Keratinocyte (primary cell): Measurements from ENCODE around the gene CTSZ. TPM values are rescaled to one million over a fixed set of nuclear protein-coding genes. Genes with fewer than 3 reads are reported as not detected.

Experiments
- DNase-seq: peaks from one replicate; pipeline ENCODE4 v3.0.0-alpha.2; 2011; ENCODE audit warnings: low read depth, missing footprints, low spot score
- FAIRE-seq: peaks from 2 replicates; lab custom pipeline; 2011; peaks lifted over from hg19 to GRCh38; lab: Jason Lieb, UNC
- H2AFZ ChIP-seq: 2 replicates; pipeline ENCODE4 v1.6.0; 2012; ENCODE audit warnings: low read length, control low read depth, inconsistent platforms; ENCODE audit not compliant: control insufficient read depth
- H3K27ac ChIP-seq: 2 replicates; pipeline ENCODE4 v1.5.1; 2011; ENCODE audit warnings: low read length; ENCODE audit not compliant: control insufficient read depth, insufficient read depth
- H3K27me3 ChIP-seq: 3 replicates; pipeline ENCODE4 v1.6.0; 2011; ENCODE audit warnings: low read length; ENCODE audit not compliant: control insufficient read depth, insufficient read depth; ENCODE audit errors: extremely low read depth
- H3K36me3 ChIP-seq, 2 experiments: 2 replicates in 1 of 2; 3 replicates in 1 of 2; pipeline ENCODE4 v1.5.1; 2011; ENCODE audit warnings: low read length in 2 of 2, mild to moderate bottlenecking in 1 of 2; ENCODE audit not compliant: control insufficient read depth in 2 of 2, insufficient read depth in 2 of 2; ENCODE audit errors: extremely low read depth in 1 of 2
- H3K4me1 ChIP-seq: 3 replicates; pipeline ENCODE4 v1.5.1; 2011; ENCODE audit warnings: low read length; ENCODE audit not compliant: control insufficient read depth, insufficient read depth; ENCODE audit errors: extremely low read depth
- H3K4me2 ChIP-seq: 3 replicates; pipeline ENCODE4 v1.6.0; 2011; ENCODE audit warnings: low read depth, low read length; ENCODE audit not compliant: control insufficient read depth, insufficient read depth; ENCODE audit errors: extremely low read depth
- H3K4me3 ChIP-seq, 3 experiments: fragments of 200-600 bp in 1 of 3; sonication (generic) in 1 of 3; 2 replicates in 2 of 3; 3 replicates in 1 of 3; pipeline ENCODE4 v1.5.1; 2011 to 2016; ENCODE audit warnings: low read length in 3 of 3, mild to moderate bottlenecking in 3 of 3, control low read depth in 2 of 3, inconsistent platforms in 1 of 3, low read depth in 1 of 3, mixed read lengths in 1 of 3, mixed run types in 1 of 3, moderate library complexity in 1 of 3; ENCODE audit not compliant: control insufficient read depth in 2 of 3, insufficient read depth in 2 of 3; ENCODE audit errors: extremely low read depth in 1 of 3
- H3K79me2 ChIP-seq: 2 replicates; pipeline ENCODE4 v1.6.0; 2012; ENCODE audit warnings: low read length; ENCODE audit not compliant: control insufficient read depth, insufficient read depth
- H3K9ac ChIP-seq: 3 replicates; pipeline ENCODE4 v1.6.0; 2011; ENCODE audit warnings: low read length; ENCODE audit not compliant: control insufficient read depth, insufficient read depth; ENCODE audit errors: extremely low read depth
- H3K9me1 ChIP-seq: 3 replicates; pipeline ENCODE4 v1.6.0; 2011; ENCODE audit warnings: low read length; ENCODE audit not compliant: control insufficient read depth, insufficient read depth; ENCODE audit errors: extremely low read depth
- H3K9me3 ChIP-seq: 2 replicates; pipeline ENCODE4 v1.5.1; 2012; ENCODE audit warnings: low read depth, low read length; ENCODE audit not compliant: control insufficient read depth
- H4K20me1 ChIP-seq: 3 replicates; pipeline ENCODE4 v1.6.0; 2011; ENCODE audit warnings: low read length; ENCODE audit not compliant: control insufficient read depth, insufficient read depth; ENCODE audit errors: extremely low read depth
- CTCF ChIP-seq, 3 experiments: IDR thresholded peaks in 1 of 3; conservative IDR thresholded peaks in 1 of 3; optimal IDR thresholded peaks in 1 of 3; 2 replicates in 2 of 3; 3 replicates in 1 of 3; pipeline versions ENCODE3 to v1.5.1; 2011; ENCODE audit warnings: low read length in 3 of 3, mild to moderate bottlenecking in 3 of 3, moderate library complexity in 2 of 3, control low read depth in 1 of 3, inconsistent platforms in 1 of 3; ENCODE audit not compliant: insufficient read depth in 2 of 3; ENCODE audit errors: extremely low read depth in 1 of 3
- EZH2 ChIP-seq: IDR thresholded peaks from one replicate; pipeline ENCODE4 v1.6.1; 2012; ENCODE audit warnings: inconsistent platforms, mild to moderate bottlenecking, low read length, moderate library complexity
- dilution Hi-C: fragments of 300-500 bp; cut with MboI; formaldehyde crosslinking; loops from one replicate; pipeline ENCODE4 v1.7.0; 2020; ENCODE audit warnings: low sequenced_read_pairs; ENCODE audit not compliant: extremely low pct_ligation_motif_present
- polyA plus RNA-seq, 5 experiments: library from polyadenylated mRNA; depleted of rRNA in 3 of 5; stranded (reverse) in 3 of 5; stranded (forward) in 1 of 5; unstranded in 1 of 5; fragments of >200 nt; gene quantifications; 1 replicate in 1 of 5; 2 replicates in 3 of 5; 3 replicates in 1 of 5; pipeline versions ENCODE4 v1.2.1 to v1.2.3, GENCODE V29; 2011 to 2012; ENCODE audit warnings: missing spikeins in 2 of 5, low read depth in 1 of 5, low replicate concordance in 1 of 5

Gene CTSZ
- polyA plus RNA-seq, 1 donor (not counting 4 experiments of a cell fraction or from before 2014, with no cell fraction given) = 138 TPM

GRCh38 chr20:58956078-58956477 lies 51.0 kb downstream of the CTSZ start:
- TF ChIP-seq EZH2 = no peak
- TF ChIP-seq CTCF (optimal IDR thresholded peaks at IDR 0.05 in 1 of 3, IDR thresholded peaks at IDR 0.05 in 1 of 3, conservative IDR thresholded peaks at IDR 0.05 in 1 of 3; ENCODE audit: extremely low read depth in 1 of 3, insufficient read depth in 2 of 3, low read length in 3 of 3) = no peak

GRCh38 chr20:58953050-58953449 lies 54.0 kb downstream of the CTSZ start:
- no peak for FAIRE-seq

More at GRCh38 chr20:58956078-58956477, 51.0 kb downstream of the CTSZ start:
- H3K9ac ChIP-seq = no peak overlapping the region
- no peak overlapping the region for H3K27ac ChIP-seq
- no peaks in the 10 kb centered on the region for H3K79me2 ChIP-seq
- H3K9me3 ChIP-seq = no peaks in the 10 kb centered on the region
- H3K27me3 ChIP-seq = no peaks in the 10 kb centered on the region
- FAIRE-seq (no peak), DNase-seq (no peak)
- no peak overlapping the region for H2AFZ ChIP-seq
- H3K4me3 ChIP-seq = no peak overlapping the region
- no peaks in the 10 kb centered on the region for H4K20me1 ChIP-seq
- H3K4me2 ChIP-seq = no peak overlapping the region
- no peaks in the 10 kb centered on the region for H3K9me1 ChIP-seq
- no peaks in the 10 kb centered on the region for H3K36me3 ChIP-seq
- no peaks in the 10 kb centered on the region for H3K4me1 ChIP-seq
- dilution Hi-C loops = no loop called here

More at GRCh38 chr20:58953050-58953449, 54.0 kb downstream of the CTSZ start:
- Histone ChIP-seq H3K79me2 (no peaks in the 10 kb centered on the region), H3K4me2 (no peak overlapping the region), H2AFZ (no peak overlapping the region), H3K27ac (no peak overlapping the region), H3K36me3 (no peaks in the 10 kb centered on the region), H3K9me3 (no peaks in the 10 kb centered on the region), H4K20me1 (no peaks in the 10 kb centered on the region), H3K4me3 (no peak overlapping the region), H3K9ac (no peak overlapping the region), H3K9me1 (no peaks in the 10 kb centered on the region), H3K27me3 (no peaks in the 10 kb centered on the region), H3K4me1 (no peaks in the 10 kb centered on the region)
- TF ChIP-seq CTCF (optimal IDR thresholded peaks at IDR 0.05 in 1 of 3, IDR thresholded peaks at IDR 0.05 in 1 of 3, conservative IDR thresholded peaks at IDR 0.05 in 1 of 3; ENCODE audit: extremely low read depth in 1 of 3, insufficient read depth in 2 of 3, low read length in 3 of 3) = no peak
- no peak for TF ChIP-seq EZH2
- no peak for DNase-seq
- dilution Hi-C loops = no loop called here
